Measurements from ENCODE around the gene LGR6. TPM values are rescaled to one million over a fixed set of nuclear protein-coding genes. Genes with fewer than 3 reads are reported as not detected.

The LGR6 gene
- total RNA-seq, 4 donors from 2014 or later: 1.6 to 4.9 (median 4.1) TPM

GRCh38 chr1:202155478-202156021, 38.0 kb upstream of the LGR6 start:
- no peak for TF ChIP-seq CTCF (IDR thresholded peaks at IDR 0.05)
- TF ChIP-seq POLR2A (IDR thresholded peaks at IDR 0.05): no peak
- TF ChIP-seq POLR2AphosphoS5 (IDR thresholded peaks at IDR 0.05): no peak
- Histone ChIP-seq H3K4me1 (peaks cover 14% of the 10 kb centered on the region), H3K9me3 (no peaks in the 10 kb centered on the region), H3K27ac (no peak overlapping the region), H3K27me3 (no peaks in the 10 kb centered on the region), H3K36me3 (no peaks in the 10 kb centered on the region), H3K4me3 (no peak overlapping the region)
- DNase-seq (ENCODE audit: low spot score in 2 of 2): no peak
- WGBS: 41% methylated on average over 8 of the region's 8 CpGs

GRCh38 chr1:202156590-202156989, 37.0 kb upstream of the LGR6 start:
- WGBS: 87% methylated on average over 8 of the region's 8 CpGs
- no peaks in the 10 kb centered on the region for H3K9me3 ChIP-seq
- no peak for DNase-seq (ENCODE audit: low spot score in 2 of 2)
- no peaks in the 10 kb centered on the region for H3K27me3 ChIP-seq
- H3K4me1 ChIP-seq: peaks cover 14% of the 10 kb centered on the region
- no peaks in the 10 kb centered on the region for H3K36me3 ChIP-seq
- TF ChIP-seq EP300 (IDR thresholded peaks at IDR 0.05) (no peak), CTCF (IDR thresholded peaks at IDR 0.05) (no peak), POLR2A (IDR thresholded peaks at IDR 0.05) (no peak), POLR2AphosphoS5 (IDR thresholded peaks at IDR 0.05) (no peak)
- H3K4me3 ChIP-seq: no peak overlapping the region
- no peak overlapping the region for H3K27ac ChIP-seq

GRCh38 chr1:202157945-202158344, 35.7 kb upstream of the LGR6 start:
- TF ChIP-seq POLR2A (IDR thresholded peaks at IDR 0.05): no peak
- TF ChIP-seq POLR2AphosphoS5 (IDR thresholded peaks at IDR 0.05): no peak
- TF ChIP-seq CTCF (IDR thresholded peaks at IDR 0.05): no peak
- no peak for TF ChIP-seq EP300 (IDR thresholded peaks at IDR 0.05)
- WGBS: 89% methylated on average over 8 of the region's 10 CpGs
- H3K4me3 ChIP-seq: no peak overlapping the region
- no peak for DNase-seq (ENCODE audit: low spot score in 2 of 2)
- H3K9me3 ChIP-seq: no peaks in the 10 kb centered on the region
- no peaks in the 10 kb centered on the region for H3K36me3 ChIP-seq
- no peak overlapping the region for H3K27ac ChIP-seq
- H3K27me3 ChIP-seq: no peaks in the 10 kb centered on the region
- peaks cover 14% of the 10 kb centered on the region for H3K4me1 ChIP-seq

GRCh38 chr1:202158810-202159533, 34.6 kb upstream of the LGR6 start:
- no peak for DNase-seq (ENCODE audit: low spot score in 2 of 2)
- no peaks in the 10 kb centered on the region for H3K36me3 ChIP-seq
- H3K9me3 ChIP-seq: no peaks in the 10 kb centered on the region
- H3K27me3 ChIP-seq: no peaks in the 10 kb centered on the region
- no peak overlapping the region for H3K27ac ChIP-seq
- 91% methylated on average over 9 of the region's 10 CpGs for WGBS
- TF ChIP-seq CTCF (IDR thresholded peaks at IDR 0.05): no peak
- no peak for TF ChIP-seq POLR2A (IDR thresholded peaks at IDR 0.05)
- no peak for TF ChIP-seq EP300 (IDR thresholded peaks at IDR 0.05)
- TF ChIP-seq POLR2AphosphoS5 (IDR thresholded peaks at IDR 0.05): no peak
- H3K4me1 ChIP-seq: peaks cover 14% of the 10 kb centered on the region
- H3K4me3 ChIP-seq: peak overlapping the region; percentile 29

GRCh38 chr1:202159534-202160371, 33.8 kb upstream of the LGR6 start:
- Histone ChIP-seq H3K9me3 (no peaks in the 10 kb centered on the region), H3K4me1 (peaks cover 8% of the 10 kb centered on the region), H3K27me3 (no peaks in the 10 kb centered on the region), H3K4me3 (peak overlapping the region; percentile 29), H3K27ac (peak overlapping the region; percentile 25), H3K36me3 (no peaks in the 10 kb centered on the region)
- 78% methylated on average over 12 of the region's 16 CpGs for WGBS
- no peak for DNase-seq (ENCODE audit: low spot score in 2 of 2)
- TF ChIP-seq EP300 (IDR thresholded peaks at IDR 0.05): no peak
- TF ChIP-seq CTCF (IDR thresholded peaks at IDR 0.05): no peak
- TF ChIP-seq POLR2A (IDR thresholded peaks at IDR 0.05): no peak
- no peak for TF ChIP-seq POLR2AphosphoS5 (IDR thresholded peaks at IDR 0.05)

Data from suprapubic skin (tissue), 4 donors.